ENCODE results near the gene TEX22.

TEX22 gene

GRCh38 chr14:105409364-105409763 lies 11.0 kb downstream of the TEX22 start:
- DNase-seq = no peak

DNA sequence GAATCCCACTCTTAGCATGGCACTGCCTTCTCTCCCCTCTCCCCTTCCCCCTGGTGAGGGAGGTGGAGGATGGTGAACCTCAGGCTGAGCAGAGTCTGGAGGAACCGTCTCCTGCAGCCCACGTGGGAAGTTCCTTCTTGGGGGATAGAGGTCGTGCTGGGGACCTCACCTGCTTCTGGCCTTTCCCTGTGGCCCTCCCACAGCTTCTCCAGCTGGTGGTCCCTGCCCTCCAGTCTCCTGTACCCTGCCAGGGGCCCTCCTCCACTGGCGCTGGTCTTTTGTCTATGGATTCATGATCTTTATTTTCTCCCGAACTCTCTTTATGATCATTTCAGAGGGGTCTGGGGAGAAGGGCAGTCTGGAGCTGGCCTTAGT lies 12.3 kb downstream of the TEX22 start:
- DNase-seq = no peak

GRCh38 chr14:105411017-105411941 lies 12.9 kb downstream of the TEX22 start:
- DNase-seq = no peak

DNA sequence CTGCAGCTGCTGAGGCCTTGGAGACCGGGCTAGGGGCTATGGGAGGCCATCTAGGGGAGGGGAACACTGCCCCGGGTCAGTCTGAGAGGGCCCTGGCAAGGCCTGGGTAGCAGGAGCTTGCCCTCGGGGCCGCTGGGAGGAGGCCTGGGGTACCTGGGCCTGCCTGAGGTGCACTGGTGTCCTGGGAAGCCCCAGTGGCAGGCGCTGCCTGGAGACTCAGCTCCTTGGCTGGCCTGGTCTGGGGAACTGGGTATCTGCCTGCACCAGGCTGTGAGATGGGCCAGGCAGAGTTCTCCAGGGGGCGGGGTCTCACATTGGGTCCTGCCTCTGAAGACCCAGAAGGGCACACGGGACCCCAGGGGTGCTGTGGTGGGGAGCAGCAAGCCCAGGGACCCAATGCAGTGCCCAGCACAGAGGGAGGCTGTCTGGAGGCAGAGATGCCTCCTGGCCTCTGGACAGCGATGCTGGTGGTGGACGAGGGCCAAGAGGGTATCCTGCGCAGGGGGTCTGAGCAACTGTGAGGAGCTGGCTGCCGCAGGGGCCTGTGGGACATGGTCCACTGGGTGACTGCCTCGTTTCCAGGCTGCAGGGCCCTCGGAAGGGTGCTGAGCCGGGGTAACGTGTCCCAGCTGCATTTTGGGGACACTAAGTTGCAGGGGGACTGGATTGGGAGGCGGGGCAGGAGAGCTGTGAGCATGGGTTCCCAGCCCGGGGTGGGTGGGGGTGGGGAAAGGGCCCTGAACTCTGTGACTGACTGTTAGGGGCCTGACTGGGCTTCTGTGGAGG lies 13.8 kb downstream of the TEX22 start:
- DNase-seq = no peak

- peak; percentile 56 for DNase-seq
These were observed 14.6 kb downstream of the TEX22 start for GRCh38 chr14:105412771-105413543.

DNA sequence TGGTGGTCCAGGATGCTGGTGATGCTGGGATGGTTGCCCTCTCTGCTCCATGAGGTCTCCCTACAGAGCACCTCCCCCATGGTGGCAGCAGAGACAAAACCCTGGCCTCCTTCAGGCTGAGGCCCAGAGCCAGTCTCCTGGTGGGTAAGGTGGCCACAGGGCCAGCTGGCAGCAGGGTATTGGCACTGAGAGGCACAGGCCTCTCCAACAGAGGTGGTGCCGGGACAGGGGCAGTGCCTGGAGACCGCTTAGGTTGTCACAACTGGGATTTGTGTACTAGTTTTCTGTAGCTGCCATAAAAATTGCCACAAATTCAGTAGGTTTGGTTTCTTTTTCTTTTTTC lies 15.2 kb downstream of the TEX22 start:
- no peak for DNase-seq

DNA sequence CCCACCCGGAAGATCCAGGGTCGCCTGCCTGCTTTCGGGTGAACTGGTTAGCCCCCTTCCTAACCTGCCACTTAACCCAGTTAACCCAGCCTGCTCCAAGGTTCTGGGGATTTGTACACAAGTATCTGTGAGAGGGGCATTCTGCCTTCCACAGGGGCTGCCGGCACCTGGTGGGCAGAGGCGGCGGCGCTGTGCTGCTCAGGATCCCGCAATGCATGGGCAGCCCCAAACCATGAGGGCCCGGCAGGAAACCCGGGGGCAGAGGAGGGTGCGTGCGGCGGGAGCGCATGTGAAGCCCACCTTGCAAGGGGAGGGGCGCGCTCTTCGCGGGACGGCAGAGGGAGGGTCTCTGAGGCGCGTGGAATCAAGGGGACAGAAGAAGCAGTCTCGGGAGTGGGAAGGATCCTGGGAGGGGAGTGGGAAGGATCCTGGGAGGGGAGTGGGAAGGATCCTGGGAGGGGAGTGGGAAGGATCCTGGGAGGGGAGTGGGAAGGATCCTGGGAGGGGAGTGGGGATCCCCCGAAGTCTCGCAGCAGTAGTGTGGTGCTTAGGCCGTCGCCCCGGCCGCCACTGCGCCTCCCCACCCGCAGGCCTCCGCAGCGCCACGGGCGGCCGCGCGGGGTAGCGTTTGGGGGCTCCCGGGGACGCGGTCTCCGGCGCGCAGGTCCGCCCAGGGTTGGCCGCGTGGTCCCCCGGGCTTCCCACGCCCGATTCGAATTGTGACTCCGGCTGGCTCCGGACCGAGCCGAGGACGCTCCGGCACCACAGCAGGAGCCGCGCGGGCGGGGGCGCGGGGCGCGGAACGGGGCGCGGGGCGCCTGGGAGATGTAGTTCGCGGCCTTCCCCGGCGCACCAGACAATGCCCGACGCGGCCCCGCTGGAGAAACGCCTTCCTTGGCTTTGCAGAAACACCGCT lies 16.4 kb downstream of the TEX22 start:
- peak; percentile 78 for DNase-seq

DNA sequence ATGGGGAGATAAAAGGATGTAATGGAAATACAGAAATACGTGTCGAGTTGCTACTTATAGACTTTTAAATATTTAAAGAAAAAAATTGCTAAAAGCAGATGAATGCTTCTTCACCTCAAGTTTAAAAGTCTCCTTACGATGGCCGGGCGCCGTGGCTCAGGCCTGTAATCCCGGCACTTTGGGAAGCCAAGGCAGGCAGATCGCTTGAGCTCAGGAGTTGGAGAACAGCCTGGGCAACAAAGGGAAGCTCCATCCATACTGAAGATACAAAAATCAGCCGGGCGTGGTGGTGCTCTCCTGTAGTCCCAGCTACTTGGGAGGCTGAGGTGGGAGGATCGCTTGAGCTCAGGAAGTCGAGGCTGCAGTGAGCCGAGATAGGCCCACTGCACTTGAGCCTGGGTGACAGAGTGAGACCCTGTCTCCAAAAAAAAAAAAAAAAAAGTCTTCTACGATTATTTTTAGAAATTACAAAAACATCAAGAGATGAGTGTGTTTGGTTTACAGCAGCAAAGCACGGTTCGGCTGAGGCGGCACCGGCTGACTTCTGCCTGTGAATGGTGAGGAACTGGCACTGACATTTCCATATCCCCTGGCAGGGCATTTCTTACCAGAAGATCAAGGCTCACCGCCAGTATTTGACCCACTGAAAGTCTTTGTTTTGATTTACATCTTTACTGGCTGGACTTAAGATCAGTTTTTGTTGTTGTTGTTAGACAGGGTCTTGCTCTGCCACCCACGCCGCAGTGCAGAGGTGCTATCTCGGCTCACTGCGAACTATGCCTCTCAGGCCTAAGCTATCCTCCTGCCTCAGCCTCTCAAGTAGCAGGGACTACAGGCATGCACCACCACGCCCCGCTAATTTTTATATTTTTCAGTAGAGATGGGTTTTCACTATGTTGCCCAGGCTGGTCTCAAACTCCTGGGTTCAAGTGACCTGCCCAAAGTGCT lies 17.4 kb downstream of the TEX22 start:
- no peak for DNase-seq

DNA sequence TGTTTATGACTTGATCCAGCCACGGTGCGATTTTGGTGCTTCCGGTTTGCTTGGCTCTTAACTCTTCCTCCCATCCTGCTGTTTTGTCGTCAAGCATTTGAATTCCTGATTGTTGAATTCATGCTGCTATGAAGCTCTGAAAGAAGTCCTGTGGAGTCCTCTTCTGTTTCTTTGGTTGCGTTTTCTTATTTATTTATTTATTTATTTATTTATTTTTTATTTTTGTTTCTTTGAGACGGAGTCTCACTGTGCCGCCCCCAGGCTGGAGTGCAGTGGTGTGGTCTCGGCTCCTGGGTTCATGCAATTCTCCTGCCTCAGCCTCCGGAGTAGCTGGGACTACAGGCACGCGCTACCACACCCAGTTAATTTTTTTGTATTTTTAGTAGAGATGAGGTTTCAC lies 18.3 kb downstream of the TEX22 start:
- no peak for DNase-seq

GRCh38 chr14:105417690-105418121 lies 19.4 kb downstream of the TEX22 start:
- DNase-seq = no peak

DNA sequence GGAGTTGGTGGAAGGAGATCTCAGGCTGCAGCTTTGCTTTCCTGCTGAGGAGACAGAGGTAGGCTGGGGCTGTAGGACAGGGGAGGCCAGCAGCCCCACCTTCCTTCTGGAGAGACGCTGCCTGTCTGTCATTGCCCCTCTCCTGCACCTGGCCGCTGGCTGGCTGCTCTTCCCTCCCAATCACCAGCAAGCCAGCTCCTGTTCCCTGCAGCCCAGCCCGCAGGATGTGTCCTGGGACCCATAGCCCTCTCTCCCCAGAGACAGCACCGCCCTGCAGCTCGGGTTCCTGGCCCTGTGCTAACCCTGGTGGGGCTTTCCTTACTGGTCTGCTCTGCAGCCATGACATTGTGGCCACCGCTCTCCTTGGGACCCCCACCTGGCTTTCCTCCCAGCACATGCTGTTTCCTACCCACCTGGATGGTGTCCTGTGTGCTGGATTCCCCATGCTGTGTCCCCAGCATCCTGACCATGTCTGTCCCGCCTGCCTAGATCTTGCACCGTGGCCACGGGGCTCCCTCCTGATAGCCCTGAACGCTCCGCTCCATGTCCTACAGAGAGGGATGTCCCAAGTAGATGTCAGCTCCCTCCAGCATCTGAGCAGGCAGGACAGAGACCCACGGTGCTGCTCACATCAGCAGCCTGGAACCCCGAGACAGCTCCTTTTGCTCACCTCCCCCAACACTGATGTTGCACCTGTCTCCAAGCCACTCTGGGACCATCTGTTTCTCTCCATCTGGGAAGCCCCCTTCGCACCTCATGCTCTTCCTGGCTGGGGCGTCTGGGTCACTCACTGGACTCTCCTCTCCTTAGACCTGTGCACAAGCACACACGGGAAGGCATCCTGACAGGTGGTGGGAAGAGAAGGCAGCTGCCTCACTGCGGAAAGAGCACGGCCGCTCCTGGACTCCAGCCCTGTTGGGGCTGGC lies 20.2 kb downstream of the TEX22 start:
- no peak for DNase-seq

DNA sequence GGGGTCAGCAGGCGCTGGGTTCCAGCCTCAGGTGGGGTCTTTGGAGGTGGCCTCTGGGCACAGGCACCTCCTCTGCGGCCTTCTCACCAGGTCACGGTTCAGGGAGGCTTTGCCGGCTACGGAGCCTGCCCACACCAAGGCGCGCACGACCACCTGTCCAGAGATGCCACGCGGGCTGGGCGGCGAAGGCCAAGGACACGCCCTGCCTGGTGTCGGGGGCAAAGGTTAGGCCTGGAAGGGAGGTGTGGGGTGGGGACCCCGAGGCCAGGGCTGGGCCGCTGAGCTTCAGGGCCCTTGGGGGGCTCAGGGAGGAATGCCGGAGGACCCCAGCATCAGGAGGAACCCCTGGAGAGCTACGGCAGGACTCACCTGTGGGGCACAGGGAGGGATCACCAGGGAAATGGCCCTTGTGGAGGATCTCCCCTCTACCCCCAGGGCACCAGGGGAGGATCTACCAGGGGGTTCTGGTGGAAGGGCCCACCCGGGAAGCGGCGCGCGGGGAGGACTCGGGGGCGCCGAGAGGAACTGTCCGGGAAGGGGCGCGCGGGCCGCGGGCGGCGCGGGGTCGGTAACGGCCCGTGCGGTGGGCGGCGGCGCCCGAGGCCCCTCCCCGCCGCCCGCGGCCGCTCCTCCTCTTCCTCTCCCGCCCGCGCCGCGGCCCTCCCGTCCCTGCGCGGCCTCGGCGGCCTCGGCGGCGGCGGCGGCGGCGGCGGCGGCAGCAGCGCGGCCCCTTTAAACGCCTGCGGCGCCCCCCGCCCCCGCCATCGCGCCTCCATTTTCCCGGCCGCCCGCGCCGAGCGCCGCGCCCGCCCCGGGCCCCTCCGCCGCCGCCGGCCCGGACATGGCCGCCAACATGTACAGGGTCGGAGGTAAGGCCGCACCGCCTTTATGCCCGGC lies 21.1 kb downstream of the TEX22 start, which contains the start of gene MTA1:
Gene MTA1 (plus strand): TSS at position 633 of the 897 bp plus-strand sequence. CDS start 209 bp downstream, at position 842.
- peak; percentile 33 for DNase-seq

- no peak for DNase-seq
These were observed 22.0 kb downstream of the TEX22 start for GRCh38 chr14:105420101-105420973.

GRCh38 chr14:105420974-105421674 lies 22.8 kb downstream of the TEX22 start:
- no peak for DNase-seq

GRCh38 chr14:105421723-105422615 lies 23.6 kb downstream of the TEX22 start:
- DNase-seq = no peak
